Measurements from ENCODE around the gene RCAN1.

RCAN1 gene

DNA sequence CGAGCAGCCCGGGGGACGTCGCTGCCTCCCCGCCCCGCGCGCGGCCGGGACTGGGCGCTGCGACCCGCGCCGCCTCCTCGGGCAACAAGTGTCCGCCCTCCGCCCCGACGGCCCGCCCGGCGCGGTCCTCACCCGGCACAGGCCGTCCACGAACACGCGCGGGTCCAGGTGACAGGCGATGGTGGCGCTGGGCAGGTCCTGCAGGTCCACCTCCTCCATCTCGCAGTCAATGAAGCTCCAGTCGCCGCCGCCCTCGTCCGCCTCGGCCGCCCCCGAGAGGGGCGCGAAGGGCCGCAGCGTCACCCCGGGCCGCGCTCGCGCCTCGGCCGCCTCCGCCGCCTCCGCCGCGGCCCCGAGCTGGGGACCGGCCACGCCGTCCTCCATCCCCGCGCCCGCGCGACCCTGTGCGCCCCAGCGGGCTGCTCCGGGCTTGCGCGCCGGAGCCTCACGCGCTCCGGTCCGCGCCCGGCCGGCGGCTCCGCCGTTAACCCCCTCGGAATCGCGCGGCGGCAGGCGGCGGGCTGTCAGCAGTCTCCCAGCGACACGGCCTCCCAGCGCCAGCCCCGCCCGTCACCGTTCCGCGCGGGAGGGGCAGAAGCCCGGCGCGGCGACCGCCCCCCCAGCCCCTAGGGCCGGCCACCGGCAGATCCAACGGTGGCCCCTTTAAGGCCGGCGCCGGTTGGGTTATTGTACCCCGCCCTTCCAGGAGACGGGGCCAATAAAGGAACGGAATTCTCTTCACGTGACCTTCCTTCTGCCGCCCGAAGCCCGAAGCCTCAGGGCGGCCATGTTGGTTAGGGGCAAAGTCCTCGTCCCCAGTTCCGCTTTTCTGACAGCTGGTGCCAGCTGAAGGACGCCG is at the start of gene RCAN1:
Gene RCAN1 (minus strand): TSS at position 486 of the 859 bp plus-strand sequence. CDS start 102 bp downstream, at position 384.
- peak; percentile 96 for DNase-seq

DNA sequence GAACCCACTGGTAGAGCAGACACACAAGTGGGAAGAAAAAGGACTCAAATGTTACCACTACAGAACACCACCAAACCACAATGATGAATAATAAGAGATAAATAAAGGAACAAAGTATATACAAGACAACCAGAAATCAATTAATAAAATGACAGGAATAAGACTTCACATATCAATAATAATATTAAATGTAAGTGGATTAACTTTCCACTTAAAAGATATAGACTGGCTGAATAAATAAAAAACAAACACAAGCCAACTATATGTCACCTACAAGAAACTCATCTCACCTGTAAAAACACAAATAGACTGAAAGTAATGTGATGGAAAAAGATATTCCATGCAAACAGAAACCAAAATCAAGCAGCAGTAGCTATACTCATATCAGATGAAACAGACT is 46.9 kb upstream of the RCAN1 start:
- no peak for DNase-seq

DNA sequence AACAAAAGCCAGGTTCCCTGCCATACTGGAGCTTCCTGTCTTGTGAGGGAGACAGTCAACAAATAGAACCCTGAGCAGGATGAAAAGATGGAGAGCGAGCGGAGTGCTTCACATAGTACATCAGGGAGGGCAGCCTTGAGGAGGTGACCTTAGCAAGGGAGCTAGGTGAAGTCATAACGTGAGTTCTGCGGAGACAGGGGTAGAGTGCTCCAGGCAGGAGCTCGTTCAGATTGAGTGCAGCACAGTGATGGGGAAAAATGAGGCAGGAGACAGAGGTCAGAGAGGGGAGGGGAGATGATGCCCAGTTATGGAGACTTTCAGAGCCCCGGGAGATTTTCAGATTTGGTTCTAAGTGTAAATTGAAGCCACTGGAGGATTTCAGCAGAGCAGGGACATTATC is 38.6 kb upstream of the RCAN1 start:
- no peak for DNase-seq

DNA sequence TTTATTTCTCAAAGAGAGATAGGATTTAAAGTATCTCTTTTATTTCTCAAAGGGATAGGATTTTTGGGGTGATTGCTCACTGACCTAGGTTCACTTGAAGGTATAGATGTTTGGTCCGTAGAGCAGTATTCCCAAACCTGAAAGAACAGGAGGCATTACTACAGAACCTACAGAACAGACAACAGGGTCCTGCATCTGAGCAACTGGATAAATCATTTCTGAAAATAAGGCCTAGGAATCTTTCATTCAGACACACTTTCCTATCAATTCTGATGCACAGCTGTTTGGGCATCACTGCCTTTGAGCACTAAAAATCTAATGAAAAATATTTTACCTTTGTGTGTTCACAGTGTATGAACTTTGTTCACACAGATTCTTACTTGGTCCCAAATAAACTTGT is 36.7 kb upstream of the RCAN1 start:
- no peak for DNase-seq

DNA sequence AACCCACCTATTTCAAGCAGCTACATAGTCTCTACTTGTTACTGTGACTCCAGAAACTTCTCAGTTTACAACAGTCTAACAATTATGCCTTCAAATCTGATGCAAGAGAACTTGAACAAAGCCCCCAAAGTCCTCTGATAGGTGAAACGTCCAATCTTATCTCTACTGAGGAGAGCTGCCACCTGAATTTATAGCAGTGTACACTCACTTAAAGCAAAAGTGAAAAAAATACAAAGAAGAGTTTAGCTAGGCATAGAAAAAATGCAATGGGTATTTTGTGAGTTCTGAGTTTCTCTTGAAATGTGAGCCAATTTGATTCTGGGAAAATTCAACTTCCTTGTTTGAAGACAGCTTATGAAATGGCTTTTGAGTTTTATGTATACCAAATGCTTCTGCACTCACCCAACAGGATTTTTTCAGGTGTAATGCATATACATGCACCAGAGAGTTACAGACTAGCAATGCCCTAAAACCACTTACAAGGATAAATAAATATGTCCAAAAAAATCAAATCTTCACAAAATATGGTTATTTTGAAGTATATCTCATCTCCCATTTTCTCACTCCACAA is 36.0 kb upstream of the RCAN1 start:
- no peak for DNase-seq

DNA sequence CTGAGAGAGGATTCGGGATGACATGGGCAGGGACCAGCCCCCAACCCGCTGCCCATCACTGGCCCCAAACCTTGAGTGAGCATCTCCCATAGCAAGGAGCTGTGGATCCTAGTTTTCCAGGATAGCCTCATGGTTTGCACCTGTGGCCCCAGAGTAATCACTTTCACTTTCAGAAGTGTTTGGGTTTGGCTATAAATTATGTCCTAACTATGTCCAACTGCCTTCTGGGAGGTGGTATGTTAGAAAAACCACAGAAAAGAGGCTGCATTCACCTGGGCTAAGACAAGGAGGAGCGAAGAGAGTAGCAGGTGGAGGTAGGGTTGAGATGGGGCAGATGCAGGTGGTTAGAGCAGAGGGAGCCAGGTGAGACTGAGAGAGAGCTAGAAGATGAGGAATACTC is 34.5 kb upstream of the RCAN1 start:
- DNase-seq: no peak

DNA sequence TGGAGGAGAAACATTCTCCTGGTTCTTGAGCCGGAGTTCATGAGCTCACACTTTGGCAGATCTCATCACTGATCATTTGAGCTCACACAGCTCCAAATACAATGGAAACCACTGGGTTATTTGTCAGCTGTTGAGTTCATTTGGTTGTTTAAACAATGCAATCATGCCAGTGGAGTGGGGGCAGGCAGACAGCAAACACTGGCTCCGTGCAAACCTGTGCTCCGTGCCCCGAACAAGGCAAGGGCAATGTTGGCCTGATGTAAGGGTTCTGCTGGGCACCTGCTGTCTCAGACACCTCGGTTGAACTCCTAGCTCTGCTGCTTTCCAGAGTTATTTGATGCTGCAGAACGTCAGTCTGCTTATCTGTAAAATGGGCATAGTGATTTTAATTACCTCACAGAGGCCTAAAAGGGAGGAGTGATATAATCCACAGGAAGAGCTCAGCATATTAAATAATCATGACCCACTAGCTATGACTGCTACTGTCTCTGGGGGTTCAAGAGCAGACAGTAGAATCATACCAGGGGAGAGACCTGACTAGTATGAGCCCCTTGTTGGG is 33.9 kb upstream of the RCAN1 start:
- no peak for DNase-seq

DNA sequence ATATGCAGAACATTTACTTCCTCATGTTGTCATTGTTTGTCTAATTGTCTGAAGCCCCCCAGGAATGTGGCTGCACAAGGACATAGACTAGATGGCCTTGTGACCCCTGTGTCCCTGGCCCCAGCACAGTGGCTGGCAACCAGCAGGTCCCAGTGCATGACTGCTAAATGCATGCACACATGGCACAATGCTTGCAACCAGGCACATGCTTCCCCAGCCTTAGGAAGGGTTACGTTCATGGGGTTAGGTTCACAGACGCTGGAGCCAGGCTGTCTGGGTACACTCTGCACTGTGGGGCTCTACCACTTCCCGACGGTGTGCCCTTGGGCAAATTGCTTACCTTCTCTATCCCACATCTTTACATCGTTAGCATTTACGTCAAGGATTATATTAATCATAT is 32.6 kb upstream of the RCAN1 start:
- no peak for DNase-seq

DNA sequence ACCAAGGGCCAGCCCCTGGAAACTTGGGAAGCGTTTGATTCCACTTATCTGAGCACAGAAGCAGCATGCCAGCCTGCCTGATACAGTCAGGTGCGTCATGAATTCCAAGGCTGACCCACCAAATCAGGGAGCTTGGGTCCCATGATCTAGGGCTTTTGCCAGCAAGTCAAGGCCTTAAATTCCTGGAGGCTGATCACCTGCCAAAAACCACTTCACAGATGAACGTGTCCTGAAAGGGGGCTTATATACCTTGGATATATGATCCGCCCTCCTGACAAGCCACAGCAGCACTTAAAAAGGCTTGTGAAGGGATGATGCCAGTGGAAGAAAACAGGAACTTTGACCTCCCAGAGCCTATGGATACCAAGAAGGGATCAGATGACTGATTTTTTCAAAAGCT is 29.9 kb upstream of the RCAN1 start:
- no peak for DNase-seq

DNA sequence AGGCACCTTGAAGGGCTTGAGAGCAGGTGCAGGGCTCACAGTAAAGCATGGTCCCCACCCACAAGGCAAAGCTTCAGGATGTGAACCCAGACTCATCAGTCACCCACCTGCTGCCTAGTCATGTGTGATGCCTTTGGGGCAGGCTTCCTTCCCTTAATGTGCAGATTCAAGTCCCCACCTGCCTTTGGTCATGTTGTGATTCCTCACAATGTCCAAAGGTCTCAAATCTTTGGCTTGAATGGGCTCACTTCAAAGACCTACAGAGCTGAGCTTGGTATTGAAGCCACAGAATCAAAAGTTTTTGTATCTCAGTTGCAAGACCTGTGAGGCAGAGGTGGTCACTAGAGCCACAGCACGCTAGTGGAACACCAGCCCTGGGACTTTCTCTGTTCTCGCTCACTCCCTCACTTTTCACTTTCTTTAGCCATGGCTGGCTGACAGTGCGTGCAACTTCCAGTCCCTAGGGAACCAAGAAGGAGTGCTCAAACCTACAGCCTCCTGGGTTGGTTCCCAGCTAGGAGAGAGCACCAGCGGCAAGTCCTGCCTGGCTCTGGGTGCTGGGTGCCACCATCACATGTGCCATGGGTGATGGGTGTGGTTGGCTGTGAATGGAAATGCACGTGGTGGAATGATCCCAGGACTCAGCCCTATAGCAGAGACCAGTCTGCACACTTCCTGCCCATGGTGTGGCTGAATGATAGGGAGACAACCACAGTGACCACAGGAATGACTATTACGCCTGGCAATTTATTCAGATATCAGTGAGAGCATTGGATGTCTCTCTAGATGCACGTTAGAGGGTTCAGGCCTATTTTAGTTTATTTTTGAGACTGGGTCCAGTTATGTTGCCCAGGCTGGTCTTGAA is 27.5 kb upstream of the RCAN1 start:
- no peak for DNase-seq

DNA sequence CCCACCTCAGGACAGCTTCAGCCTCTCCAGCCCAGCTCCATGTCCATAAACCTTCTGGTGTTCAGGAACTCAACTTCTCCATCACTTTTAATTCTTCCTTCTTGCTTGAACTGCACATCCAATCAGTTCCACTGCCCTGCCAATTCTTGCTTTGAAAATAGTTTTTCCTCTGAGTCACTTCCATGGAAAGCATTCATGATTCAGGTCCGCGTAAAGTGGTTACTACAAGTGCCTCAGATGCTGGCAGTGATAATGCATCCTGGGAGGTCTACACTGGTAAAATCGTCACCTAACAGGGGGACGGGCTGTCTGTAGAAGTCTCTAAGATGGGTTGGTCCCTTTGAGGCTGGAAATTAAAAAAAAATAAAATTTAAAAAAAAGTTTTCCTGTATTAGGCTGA is 25.9 kb upstream of the RCAN1 start:
- DNase-seq: no peak

DNA sequence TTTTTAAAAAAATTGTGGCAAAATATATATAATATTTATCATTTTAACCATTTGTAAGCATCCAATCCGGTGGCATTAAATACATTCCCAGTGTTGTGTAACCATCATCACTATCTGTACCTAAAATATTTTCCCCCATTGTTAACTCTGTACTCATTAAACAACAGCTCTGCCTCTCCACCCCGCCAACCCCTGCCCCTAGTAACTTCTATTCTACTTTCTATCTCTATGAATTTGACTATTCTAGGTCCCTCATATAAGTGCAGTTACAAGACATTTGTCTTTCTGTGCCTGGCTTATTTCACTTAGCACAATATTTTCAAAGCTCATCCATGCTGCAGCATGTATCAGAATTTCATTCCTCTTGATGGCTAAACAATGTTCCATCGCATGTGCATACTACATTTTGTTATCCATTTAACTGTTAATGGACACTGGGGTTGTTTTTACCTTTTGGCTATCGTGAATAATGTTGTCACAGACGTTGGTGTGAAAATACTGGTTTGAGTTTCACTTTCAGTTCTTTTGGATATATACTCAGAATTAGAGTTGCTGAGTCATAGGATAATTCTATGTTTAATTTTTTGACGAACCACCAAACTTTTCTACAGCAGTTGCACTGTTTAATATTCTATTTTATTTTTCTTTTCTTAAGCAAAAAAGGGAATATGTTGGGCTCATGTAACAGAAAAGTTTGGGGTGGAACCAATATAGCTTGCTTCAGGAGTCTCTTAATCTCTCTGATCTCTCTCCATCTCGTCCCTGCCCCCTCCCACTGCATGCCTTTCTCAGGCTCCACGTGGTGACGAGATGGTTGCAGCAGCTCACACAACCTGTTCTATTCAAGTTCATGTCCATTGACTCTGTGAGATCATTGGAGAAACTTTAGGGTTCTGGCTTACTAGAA is 25.2 kb upstream of the RCAN1 start:
- no peak for DNase-seq

DNA sequence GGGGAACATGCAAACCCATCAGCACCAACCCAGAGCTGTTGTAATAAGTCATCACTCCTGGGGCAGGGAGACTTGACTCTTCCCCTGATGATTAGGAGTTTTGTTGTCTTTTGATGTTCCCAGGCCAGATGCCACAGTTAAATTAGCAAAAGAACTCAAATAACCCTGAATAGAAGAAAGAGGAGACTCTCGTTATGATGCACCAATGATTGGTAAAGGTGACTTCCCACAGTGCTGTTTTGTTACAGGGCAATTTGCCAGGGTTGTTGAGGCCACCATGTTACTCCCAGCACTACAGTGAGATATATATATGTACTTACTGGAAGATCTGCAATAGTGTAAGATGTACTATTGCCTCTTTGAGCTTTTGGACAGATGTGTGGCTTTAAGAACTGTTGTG is 24.3 kb upstream of the RCAN1 start:
- DNase-seq: no peak

DNA sequence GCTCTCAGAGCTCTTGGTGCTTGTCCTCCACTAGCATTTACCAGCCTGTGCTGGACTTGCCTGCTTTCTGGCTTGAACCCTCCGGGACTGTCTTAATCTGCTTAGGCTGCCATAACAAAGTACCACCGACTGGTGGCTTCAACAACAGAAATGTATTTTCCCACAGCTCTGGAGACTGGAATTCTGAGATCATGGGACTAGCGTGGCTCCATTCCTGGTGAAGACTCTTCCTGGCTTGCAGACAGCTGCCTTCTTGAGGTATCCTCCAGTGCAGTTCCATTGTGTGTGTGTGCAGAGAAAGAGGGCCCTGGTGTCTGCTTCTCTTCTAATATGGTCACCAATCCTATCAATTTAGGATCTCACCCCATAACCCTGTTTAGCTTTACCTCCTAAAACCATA is 22.0 kb upstream of the RCAN1 start:
- no peak for DNase-seq

DNA sequence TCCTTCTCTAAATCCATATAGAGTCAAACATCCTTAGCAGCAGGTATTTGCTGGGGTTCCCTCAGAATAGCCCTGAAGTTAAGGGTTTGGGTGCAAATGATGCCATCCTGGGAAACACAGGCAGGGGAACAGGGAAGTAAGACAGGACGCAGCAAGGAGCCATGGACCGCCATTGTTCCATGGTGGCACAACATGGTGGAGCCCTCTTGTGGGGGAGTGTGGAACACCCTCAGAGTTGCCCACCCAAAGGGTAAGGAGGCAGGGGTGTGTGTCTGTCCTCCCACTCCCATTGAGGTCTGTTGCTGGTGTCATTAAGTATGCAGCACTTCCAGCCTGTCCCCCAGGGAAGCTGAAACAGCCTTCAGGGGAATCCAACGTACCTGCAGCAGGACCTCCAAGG is 20.4 kb upstream of the RCAN1 start:
- DNase-seq: no peak

DNA sequence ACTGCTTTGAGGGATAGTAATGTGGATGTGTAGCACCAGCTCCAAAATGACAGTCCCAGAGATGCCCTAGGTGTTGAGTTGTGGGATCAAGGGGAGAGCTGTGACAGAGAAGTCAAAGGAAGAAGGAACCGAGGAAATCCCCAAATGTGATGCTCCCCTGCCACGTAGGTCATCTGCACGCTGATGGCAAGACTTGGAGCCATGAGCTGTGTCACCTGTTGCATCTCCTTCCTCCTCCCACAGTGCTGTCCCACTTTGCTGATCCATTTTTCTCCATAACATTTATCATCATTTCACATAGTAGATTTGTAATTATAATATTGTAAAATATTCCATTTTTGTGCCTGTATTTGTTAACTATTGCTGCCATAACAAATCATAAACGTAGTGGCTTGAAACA is 17.6 kb upstream of the RCAN1 start:
- no peak for DNase-seq

DNA sequence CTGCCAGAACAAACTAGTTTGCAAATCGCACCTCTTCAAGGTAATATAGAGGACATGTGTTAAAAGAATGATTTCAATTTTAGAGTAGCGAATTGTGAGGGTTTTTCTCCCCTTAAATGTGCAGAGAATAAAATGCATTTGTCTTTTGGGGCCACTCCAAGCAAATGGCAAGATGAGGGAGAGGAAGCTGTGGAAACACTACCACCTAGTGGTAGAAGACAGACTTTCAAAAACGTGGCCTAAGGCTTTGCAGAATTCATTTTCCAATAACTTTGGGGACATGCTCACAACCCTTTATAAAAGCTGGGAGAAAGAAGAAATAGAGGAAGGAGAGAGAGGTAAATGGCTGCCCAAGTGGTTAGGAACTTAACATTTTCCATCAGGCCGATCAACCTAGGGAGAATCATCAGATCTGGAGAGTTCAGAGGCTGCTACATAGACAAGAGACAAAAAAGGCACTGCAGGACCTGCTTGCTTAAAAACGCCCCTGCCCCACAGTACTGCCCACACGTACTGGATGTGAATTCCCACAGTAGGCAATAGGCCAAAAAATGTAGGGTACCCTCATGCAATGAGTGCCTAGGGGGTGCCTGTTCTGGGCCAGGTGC is 15.7 kb upstream of the RCAN1 start:
- peak; percentile 27 for DNase-seq

DNA sequence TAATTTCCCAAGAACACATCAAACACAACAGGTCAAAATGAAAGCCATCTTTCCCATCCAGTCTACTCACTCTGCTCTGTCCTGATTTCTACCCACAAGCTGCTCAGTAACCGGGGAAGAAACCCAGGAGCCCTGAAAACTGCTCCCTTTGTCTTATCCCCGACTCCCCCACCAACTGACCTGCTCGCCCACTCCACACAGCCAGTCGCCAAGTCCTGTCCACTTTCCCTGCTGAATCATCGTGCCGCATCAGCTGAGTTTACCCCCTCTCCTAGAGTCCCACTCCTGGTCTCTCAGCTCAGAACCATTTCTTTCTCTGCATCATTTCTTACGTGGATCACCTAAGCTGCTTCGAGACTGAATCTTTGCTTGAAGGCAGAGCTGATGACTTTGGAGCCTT is 11.2 kb upstream of the RCAN1 start:
- DNase-seq: no peak

DNA sequence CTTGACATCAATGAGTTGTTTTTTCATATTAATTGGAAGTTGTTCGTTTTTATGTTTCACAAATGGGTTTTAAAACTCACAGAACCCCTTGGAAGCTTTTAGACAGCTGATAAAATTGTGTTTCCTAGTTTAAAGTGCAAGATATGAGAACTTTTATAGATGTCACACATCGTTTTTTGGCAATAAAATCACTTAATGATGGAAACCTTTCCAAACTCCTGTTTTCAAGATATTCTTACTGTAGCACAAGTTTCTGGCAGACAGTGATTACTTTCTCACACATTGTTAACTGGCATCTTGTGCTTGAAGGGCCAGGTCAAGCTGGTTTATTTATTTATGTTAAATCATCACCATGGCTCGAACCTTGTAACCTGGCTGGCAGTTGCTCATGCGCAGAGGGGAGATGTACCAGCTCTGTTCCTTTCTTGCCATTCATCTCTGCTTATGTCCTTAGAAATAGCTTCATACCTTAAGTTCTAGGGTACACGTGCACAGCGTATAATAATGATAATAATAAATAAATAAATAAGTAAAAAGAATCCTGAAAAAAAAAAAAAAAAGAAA is 10.2 kb upstream of the RCAN1 start:
- no peak for DNase-seq

DNA sequence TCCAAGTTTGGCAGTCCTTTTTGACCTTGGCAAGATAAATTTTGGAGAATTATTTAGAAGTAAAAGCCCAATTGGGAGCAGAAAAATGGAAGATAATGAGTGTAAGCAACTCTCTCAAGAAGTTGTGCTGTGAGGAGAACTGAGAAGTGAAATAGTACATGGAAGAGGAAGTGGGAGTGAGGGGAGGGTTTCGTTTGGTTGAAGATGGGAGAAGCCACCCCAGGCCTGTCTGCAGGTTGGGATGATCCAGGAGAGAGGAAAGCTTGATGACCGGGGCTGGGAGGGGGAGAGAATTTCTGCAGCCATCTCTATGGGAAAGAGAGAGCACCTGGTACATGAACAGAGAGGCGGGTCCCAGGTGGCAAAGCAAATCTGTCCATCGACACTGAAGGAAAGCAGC is 8.6 kb upstream of the RCAN1 start:
- no peak for DNase-seq
